Caco-2 (cell line): ENCODE measurements around the gene EID2B. TPM values are rescaled to one million over a fixed set of nuclear protein-coding genes. Genes with fewer than 3 reads are reported as not detected.

Experiments
- BruUV-seq: library from RNA; stranded (reverse); fragments of 400-500 nt; replicated peaks from 2 replicates; lab custom pipeline; 2021; lab: Mats Ljungman, UMichigan
- CTCF ChIA-PET: fragments of 300-600 bp; sonication (Branson Sonifier 250); formaldehyde crosslinking; loops from one replicate; lab custom pipeline; 2022; ENCODE audit warnings: antibody characterized with exemption; lab: Charles Lee
- POLR2A ChIA-PET: fragments of 300-600 bp; sonication (Branson Sonifier 250); formaldehyde crosslinking; loops from one replicate; lab custom pipeline; 2022; ENCODE audit warnings: antibody characterized with exemption; lab: Charles Lee
- DNase-seq, 2 experiments: peaks; one replicate each; pipeline versions ENCODE4 v3.0.0 to v3.0.0-alpha.2; 2020 to 2022
- H3K27me3 ChIP-seq: replicated peaks from 2 replicates; pipeline ENCODE4 v1.6.0; 2011; ENCODE audit warnings: low read length; ENCODE audit not compliant: control insufficient read depth, insufficient read depth
- H3K36me3 ChIP-seq: 2 replicates; pipeline ENCODE4 v1.5.1; 2011; ENCODE audit warnings: low read length; ENCODE audit not compliant: control insufficient read depth, insufficient read depth
- H3K4me1 ChIP-seq: fragments of 250-450 bp; sonication (Bioruptor Pico); 2 replicates; pipeline ENCODE4 v1.5.1; 2020; ENCODE audit warnings: mild to moderate bottlenecking
- H3K4me3 ChIP-seq: 2 replicates; pipeline ENCODE4 v1.5.1; 2011; ENCODE audit warnings: low read depth, mild to moderate bottlenecking, control low read depth, low read length
- H3K9me3 ChIP-seq: fragments of 250-450 bp; sonication (Bioruptor Pico); 2 replicates; pipeline ENCODE4 v1.5.1; 2020; ENCODE audit warnings: mild to moderate bottlenecking, moderate library complexity
- H3K27ac Mint-ChIP-seq: one replicate; pipeline ENCODE4 v1.8.0; 2022; ENCODE audit warnings: mixed read lengths; ENCODE audit not compliant: unreplicated experiment
- H3K27me3 Mint-ChIP-seq: one replicate; pipeline ENCODE4 v1.8.0; 2022; ENCODE audit warnings: mixed read lengths; ENCODE audit not compliant: insufficient read depth, unreplicated experiment
- H3K36me3 Mint-ChIP-seq: one replicate; pipeline ENCODE4 v1.8.0; 2022; ENCODE audit warnings: mild to moderate bottlenecking, mixed read lengths; ENCODE audit not compliant: insufficient read depth, unreplicated experiment
- H3K4me1 Mint-ChIP-seq: one replicate; pipeline ENCODE4 v1.8.0; 2022; ENCODE audit warnings: low read depth, mixed read lengths; ENCODE audit not compliant: unreplicated experiment
- H3K4me3 Mint-ChIP-seq: one replicate; pipeline ENCODE4 v1.8.0; 2022; ENCODE audit warnings: mild to moderate bottlenecking, moderate library complexity, mixed read lengths; ENCODE audit not compliant: unreplicated experiment
- H3K9me3 Mint-ChIP-seq: one replicate; pipeline ENCODE4 v1.8.0; 2022; ENCODE audit warnings: mixed read lengths; ENCODE audit not compliant: unreplicated experiment
- intact Hi-C: fragments of 100-400 bp; cut with micrococcal nuclease; formaldehyde crosslinking; loops from one replicate; pipeline ENCODE4 v1.10.0; 2022; ENCODE audit not compliant: unreplicated experiment
- total RNA-seq: library from RNA; stranded (reverse); gene quantifications from 2 replicates; pipeline ENCODE4 v1.2.3, GENCODE V29; 2022
- TF ChIP-seq, protein P1 (sequence below), 2 experiments: fragments of 200-600 bp in 1 of 2; IDR thresholded peaks; 1 replicate in 1 of 2; 2 replicates in 1 of 2; pipeline versions ENCODE4 v1.5.1 to v1.8.0; 2011 to 2022; ENCODE audit warnings: antibody characterized with exemption in 1 of 2, control low read depth in 1 of 2, inconsistent platforms in 1 of 2, low read depth in 1 of 2, low read length in 1 of 2, mild to moderate bottlenecking in 1 of 2, moderate library complexity in 1 of 2; ENCODE audit not compliant: insufficient read depth in 1 of 2, severe bottlenecking in 1 of 2, unreplicated experiment in 1 of 2

The EID2B gene
- total RNA-seq, 1 experiment from 2014 or later: 2.1 TPM

DNA sequence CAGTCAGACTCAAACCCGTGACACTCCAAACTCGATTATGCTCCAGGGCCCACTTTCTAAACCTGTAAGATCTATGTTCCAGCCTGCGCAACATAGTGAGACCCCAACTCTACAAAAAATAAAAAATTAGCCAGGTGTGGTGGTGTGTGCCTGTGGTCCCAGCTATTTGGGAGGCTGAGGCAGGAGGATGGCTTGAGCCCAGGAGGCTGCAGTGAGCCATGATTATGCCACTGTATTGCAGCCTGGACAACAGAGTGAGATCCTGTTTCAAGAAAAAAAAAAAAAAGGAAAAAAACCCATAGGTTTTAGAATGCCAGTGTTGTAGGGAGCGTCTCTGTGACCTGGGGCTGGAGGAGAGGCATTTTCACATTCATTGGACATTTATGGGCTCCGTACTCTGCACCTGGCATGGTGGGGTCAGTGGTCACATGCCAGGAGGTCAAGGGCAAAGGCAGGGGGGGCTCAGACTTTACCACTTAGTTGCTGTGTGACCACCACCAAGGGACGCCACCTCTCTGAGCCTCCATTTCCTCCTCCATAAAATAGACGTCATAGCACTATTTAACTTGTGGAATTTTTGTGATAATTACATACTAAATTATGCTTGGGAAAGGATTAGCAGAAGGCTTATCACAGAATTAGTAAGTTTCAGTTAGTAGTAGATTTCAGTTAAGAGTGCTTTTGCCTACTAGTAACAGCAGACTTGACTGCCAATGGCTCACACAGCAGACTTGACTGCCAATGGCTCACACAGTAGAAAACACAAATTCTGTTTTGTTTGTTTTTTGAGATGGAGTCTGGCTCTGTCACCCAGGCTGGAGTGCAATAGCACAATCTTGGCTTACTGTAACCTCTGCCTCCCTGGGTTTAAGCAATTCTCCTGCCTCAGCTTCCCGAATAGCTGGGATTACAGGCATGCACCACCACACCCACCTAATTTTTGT lies 11.8 kb downstream of the EID2B start:
- Mint-ChIP-seq H3K4me1 (no peaks in the 10 kb centered on the region), H3K27ac (no peak overlapping the region), H3K4me3 (no peak overlapping the region), H3K36me3 (no peaks in the 10 kb centered on the region), H3K27me3 (peaks cover 5% of the 10 kb centered on the region), H3K9me3 (no peaks in the 10 kb centered on the region)
- CTCF ChIA-PET: no interaction called here
- Histone ChIP-seq H3K9me3 (no peaks in the 10 kb centered on the region), H3K4me1 (no peaks in the 10 kb centered on the region), H3K27me3 (no peaks in the 10 kb centered on the region), H3K4me3 (no peak overlapping the region), H3K36me3 (no peaks in the 10 kb centered on the region)
- POLR2A ChIA-PET: no interaction called here
- BruUV-seq: no TSS peak
- TF ChIP-seq, protein P1, sequence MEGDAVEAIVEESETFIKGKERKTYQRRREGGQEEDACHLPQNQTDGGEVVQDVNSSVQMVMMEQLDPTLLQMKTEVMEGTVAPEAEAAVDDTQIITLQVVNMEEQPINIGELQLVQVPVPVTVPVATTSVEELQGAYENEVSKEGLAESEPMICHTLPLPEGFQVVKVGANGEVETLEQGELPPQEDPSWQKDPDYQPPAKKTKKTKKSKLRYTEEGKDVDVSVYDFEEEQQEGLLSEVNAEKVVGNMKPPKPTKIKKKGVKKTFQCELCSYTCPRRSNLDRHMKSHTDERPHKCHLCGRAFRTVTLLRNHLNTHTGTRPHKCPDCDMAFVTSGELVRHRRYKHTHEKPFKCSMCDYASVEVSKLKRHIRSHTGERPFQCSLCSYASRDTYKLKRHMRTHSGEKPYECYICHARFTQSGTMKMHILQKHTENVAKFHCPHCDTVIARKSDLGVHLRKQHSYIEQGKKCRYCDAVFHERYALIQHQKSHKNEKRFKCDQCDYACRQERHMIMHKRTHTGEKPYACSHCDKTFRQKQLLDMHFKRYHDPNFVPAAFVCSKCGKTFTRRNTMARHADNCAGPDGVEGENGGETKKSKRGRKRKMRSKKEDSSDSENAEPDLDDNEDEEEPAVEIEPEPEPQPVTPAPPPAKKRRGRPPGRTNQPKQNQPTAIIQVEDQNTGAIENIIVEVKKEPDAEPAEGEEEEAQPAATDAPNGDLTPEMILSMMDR (IDR thresholded peaks at IDR 0.05; ENCODE audit: insufficient read depth in 1 of 2, low read depth in 1 of 2, low read length in 1 of 2, severe bottlenecking in 1 of 2, unreplicated experiment in 1 of 2): no peak
- intact Hi-C loops: no loop called here
- DNase-seq: no peak

DNA sequence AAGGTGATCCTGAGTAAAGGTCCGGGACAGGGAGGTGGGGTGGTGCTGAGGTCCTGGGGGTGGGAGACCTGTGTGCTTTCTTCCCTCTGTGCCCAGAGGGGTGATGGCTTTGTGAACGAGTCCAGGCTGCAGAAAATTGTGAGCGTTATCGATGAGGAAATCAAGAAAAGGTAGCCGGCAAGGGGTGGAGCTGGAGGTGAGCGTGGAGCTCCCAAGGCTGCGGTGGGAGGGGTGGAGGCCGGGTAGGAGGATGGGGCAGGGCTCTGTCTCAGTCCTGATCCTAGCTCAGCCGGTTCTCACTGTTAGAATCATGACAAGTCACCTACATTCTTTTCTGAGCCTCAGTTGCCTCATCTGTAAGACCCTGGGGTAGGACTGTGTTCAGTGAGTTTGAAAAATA lies 13.7 kb downstream of the EID2B start:
- POLR2A ChIA-PET: no interaction called here
- TF ChIP-seq, protein P1 (IDR thresholded peaks at IDR 0.05; ENCODE audit: insufficient read depth in 1 of 2, low read depth in 1 of 2, low read length in 1 of 2, severe bottlenecking in 1 of 2, unreplicated experiment in 1 of 2): no peak
- BruUV-seq: no TSS peak
- intact Hi-C loops: no loop called here
- H3K27me3 ChIP-seq: no peaks in the 10 kb centered on the region
- H3K27ac Mint-ChIP-seq: no peak overlapping the region
- no peaks in the 10 kb centered on the region for H3K36me3 ChIP-seq
- no peak overlapping the region for H3K4me3 ChIP-seq
- no peaks in the 10 kb centered on the region for H3K9me3 ChIP-seq
- peaks cover 5% of the 10 kb centered on the region for H3K27me3 Mint-ChIP-seq
- H3K9me3 Mint-ChIP-seq: no peaks in the 10 kb centered on the region
- H3K4me3 Mint-ChIP-seq: no peak overlapping the region
- no peaks in the 10 kb centered on the region for H3K4me1 ChIP-seq
- CTCF ChIA-PET: interaction anchor here (0.6 to 1.5 kb wide), 2 partner anchors 9 to 16 kb away, joined by 5 to 6 read pairs; no protein-coding TSS in a partner anchor
- DNase-seq: no peak
- no peaks in the 10 kb centered on the region for H3K36me3 Mint-ChIP-seq
- no peaks in the 10 kb centered on the region for H3K4me1 Mint-ChIP-seq

DNA sequence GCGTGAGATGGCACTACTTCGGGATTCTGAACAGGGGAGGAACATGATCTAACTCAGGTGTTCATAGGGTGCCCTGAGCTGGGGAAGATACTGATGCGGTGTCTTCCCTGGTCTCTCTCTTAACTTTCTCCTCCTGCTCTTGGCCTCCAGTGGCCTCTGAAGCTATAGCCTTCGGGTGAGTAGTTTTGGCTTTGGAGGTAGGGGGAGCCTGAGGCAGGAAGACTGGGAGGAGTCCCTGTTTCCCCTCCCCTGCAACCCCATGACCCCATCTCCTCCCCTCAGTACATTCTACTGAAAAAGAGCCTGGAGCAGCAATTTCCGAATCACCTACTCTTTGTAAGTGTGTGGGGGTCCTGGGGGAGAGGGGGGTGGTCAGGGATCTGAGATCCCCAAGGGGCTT lies 14.2 kb downstream of the EID2B start:
- H3K4me3 ChIP-seq: no peak overlapping the region
- CTCF ChIA-PET: interaction anchor here (0.6 to 1.5 kb wide), 2 partner anchors 8 to 15 kb away, joined by 5 to 6 read pairs; no protein-coding TSS in a partner anchor
- no peak overlapping the region for H3K4me3 Mint-ChIP-seq
- POLR2A ChIA-PET: no interaction called here
- peaks cover 5% of the 10 kb centered on the region for H3K27me3 Mint-ChIP-seq
- no peaks in the 10 kb centered on the region for H3K27me3 ChIP-seq
- no peaks in the 10 kb centered on the region for H3K36me3 ChIP-seq
- intact Hi-C loops: no loop called here
- no TSS peak for BruUV-seq
- no peaks in the 10 kb centered on the region for H3K9me3 Mint-ChIP-seq
- H3K4me1 Mint-ChIP-seq: no peaks in the 10 kb centered on the region
- H3K27ac Mint-ChIP-seq: no peak overlapping the region
- H3K36me3 Mint-ChIP-seq: no peaks in the 10 kb centered on the region
- DNase-seq: no peak
- no peaks in the 10 kb centered on the region for H3K9me3 ChIP-seq
- H3K4me1 ChIP-seq: no peaks in the 10 kb centered on the region
- TF ChIP-seq, protein P1 (IDR thresholded peaks at IDR 0.05; ENCODE audit: insufficient read depth in 1 of 2, low read depth in 1 of 2, low read length in 1 of 2, severe bottlenecking in 1 of 2, unreplicated experiment in 1 of 2): no peak
